ENCODE results near the gene LRIG1.

Gene LRIG1

DNA sequence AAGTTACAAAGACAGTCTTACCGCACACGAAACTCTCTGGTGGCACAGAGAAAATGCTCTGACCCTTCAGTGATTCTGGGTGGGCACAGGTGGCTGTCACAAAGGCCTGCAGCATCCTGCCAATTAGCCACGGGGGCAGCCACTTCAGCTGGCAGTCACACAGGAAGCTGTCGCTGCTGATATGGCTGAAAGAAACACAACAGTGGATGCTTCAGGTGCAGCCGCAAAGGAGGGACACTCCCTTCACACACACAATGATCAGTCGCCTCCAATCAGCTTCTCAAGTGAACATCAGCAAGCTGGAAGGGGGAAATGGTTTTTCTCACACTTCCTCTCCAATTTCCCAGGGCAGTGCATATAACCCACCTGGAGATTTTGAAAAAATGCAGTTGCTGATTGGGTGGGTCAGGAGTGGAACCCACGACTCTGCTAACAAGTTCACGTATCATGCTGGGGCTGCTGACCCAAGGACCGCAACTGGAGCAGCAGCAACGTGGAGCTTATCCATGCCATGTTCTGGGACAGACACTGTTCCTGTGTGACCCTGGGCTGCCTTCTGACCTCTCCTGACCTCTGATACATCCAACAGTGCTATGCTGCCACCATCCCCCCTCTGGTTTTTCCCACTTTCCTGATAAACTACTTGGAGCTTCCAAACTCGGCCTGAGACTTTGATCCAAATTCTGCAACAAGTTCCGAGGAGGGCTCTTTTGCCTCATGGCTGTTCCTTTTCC is 106.6 kb downstream of the LRIG1 start:
- Histone ChIP-seq H3K4me1 (peaks cover 25 to 99% (median 85%) of the 10 kb centered on the region in 10 experiments), H3K9ac (peak overlapping the region in 6 of 11 experiments; percentile 25 to 63 (median 57); a peak in 11 of 22 replicates), H3K27me3 (no peaks in the 10 kb centered on the region), H3K9me3 (replicated peaks in 1 of 11) (no peaks in the 10 kb centered on the region), H4K20me1 (peaks cover 0 to 70% (median 45%) of the 10 kb centered on the region in 11 experiments; a peak in 17 of 22 replicates), H3K27ac (peak overlapping the region in 6 of 11 experiments; percentile 26 to 72 (median 55); a peak in 11 of 22 replicates), H3K4me2 (peak overlapping the region; percentile 56 to 97 (median 85)), H3K36me3 (peaks cover 13 to 80% (median 64%) of the 10 kb centered on the region in 11 experiments), H3K4me3 (peak overlapping the region in 3 of 10 experiments; percentile 13 to 33 (median 28); a peak in 2 of 20 replicates)
- TF ChIP-seq Cebpa-rat (IDR thresholded peaks at IDR 0.05): no peak

DNA sequence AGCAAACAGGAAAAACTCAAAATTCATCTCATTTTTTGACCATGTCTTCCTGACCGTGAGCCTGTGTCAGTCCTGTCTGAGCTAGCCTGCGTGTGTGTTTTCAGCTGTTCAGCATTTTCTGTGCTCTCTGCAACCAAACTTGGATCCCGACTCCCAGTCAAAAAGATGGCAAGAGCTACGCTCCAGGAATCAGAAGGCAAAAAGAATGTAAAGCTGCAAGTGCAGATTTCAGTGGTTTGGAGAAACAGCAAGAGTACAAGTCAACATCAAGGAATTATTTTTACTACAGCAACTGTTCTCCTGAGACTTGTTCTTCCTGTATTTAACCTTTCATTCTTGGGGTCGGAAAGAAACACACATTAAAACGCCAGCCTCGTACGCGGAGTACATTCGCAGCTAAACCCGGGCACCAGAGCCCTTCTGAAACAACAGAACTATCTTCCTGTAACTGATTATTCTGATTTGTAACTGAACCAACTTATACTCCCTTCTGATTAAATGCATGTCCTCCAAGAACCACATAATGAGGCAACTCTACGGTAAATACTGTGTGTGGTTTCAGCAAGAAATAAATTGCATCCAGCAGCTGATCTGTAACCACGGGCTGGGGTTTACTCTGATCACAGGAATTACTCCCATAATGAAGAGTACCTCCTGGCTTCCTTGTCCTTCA is 107.4 kb downstream of the LRIG1 start:
- peak overlapping the region; percentile 56 to 97 (median 85) for H3K4me2 ChIP-seq
- H3K36me3 ChIP-seq: peaks cover 9 to 78% (median 61%) of the 10 kb centered on the region in 11 experiments
- H3K4me1 ChIP-seq: peaks cover 25 to 97% (median 82%) of the 10 kb centered on the region in 10 experiments
- peak overlapping the region in 5 of 10 experiments; percentile 6 to 34 (median 25); a peak in 6 of 20 replicates for H3K4me3 ChIP-seq
- H3K9ac ChIP-seq: peak overlapping the region in 7 of 11 experiments; percentile 25 to 63 (median 56); a peak in 13 of 22 replicates
- peak overlapping the region in 8 of 11 experiments; percentile 0 to 72 (median 47); a peak in 13 of 22 replicates for H3K27ac ChIP-seq
- H3K9me3 ChIP-seq (replicated peaks in 1 of 11): 0 out of 22 replicates have a peak, but pooled peaks cover 0 to 3% (median 0%) of the 10 kb centered on the region in 11 experiments
- peak in 1 of 11 experiments; percentile 70; a peak in 2 of 22 replicates for TF ChIP-seq Cebpa-rat (IDR thresholded peaks at IDR 0.05)
- H4K20me1 ChIP-seq: peaks cover 0 to 63% (median 38%) of the 10 kb centered on the region in 11 experiments; a peak in 17 of 22 replicates
- no peaks in the 10 kb centered on the region for H3K27me3 ChIP-seq

DNA sequence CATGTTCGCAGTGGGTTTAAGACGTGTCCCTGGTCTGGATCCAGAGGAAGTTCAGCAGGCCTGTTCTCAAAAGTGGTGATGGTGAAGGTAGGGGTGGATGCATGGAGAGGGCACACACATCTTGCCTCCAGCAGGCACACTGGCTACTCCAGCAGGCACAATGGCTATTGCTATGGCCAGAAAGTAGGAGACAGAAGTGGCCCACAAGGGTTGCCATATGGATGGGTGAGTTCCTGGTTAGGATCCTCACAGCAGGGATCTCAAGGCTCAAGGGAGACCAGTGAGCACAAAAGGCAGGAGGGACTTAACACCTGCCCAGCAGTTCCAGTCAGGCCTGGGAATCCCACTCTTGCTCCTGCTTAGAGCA is 107.9 kb downstream of the LRIG1 start:
- Histone ChIP-seq H3K4me3 (peak overlapping the region in 5 of 10 experiments; percentile 6 to 34 (median 25); a peak in 5 of 20 replicates), H3K27me3 (no peaks in the 10 kb centered on the region), H3K4me2 (peak overlapping the region; percentile 56 to 97 (median 85)), H3K9ac (peak overlapping the region in 7 of 11 experiments; percentile 25 to 63 (median 56); a peak in 12 of 22 replicates), H4K20me1 (peaks cover 0 to 57% (median 33%) of the 10 kb centered on the region in 11 experiments; a peak in 17 of 22 replicates), H3K36me3 (peaks cover 5 to 78% (median 61%) of the 10 kb centered on the region in 11 experiments), H3K27ac (peak overlapping the region in 8 of 11 experiments; percentile 0 to 72 (median 47); a peak in 13 of 22 replicates), H3K9me3 (replicated peaks in 1 of 11) (0 out of 22 replicates have a peak, but pooled peaks cover 0 to 4% (median 0%) of the 10 kb centered on the region in 11 experiments), H3K4me1 (peaks cover 25 to 97% (median 82%) of the 10 kb centered on the region in 10 experiments)
- no peak for TF ChIP-seq Cebpa-rat (IDR thresholded peaks at IDR 0.05)

DNA sequence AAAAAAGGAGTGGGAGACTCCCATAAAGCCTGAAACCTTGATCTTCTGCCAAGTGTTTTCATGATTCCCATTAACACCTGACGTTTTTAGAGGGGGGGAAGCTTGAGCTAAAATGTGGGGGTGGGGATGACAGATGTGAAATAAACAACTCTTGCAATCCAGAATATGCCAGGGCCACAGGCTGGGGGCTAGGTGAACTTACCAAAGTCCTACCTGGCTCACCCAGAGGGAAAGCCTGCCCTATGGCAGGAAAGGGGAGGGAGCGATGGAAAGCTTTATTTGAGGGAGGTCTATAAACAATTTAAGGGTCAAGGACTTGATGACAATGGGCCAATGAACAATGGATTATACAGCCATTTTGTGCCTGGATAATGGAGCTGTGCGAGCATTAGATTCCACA is 108.3 kb downstream of the LRIG1 start:
- Histone ChIP-seq H4K20me1 (peaks cover 0 to 55% (median 30%) of the 10 kb centered on the region in 11 experiments; a peak in 17 of 22 replicates), H3K4me3 (peak overlapping the region in 1 of 10 experiments; percentile 33; a peak in 1 of 20 replicates), H3K27ac (peak overlapping the region in 7 of 11 experiments; percentile 0 to 72 (median 53); a peak in 7 of 22 replicates), H3K9ac (peak overlapping the region in 2 of 11 experiments; percentile 62 to 63; a peak in 3 of 22 replicates), H3K4me1 (peaks cover 26 to 97% (median 82%) of the 10 kb centered on the region in 10 experiments), H3K27me3 (no peaks in the 10 kb centered on the region), H3K36me3 (peaks cover 4 to 74% (median 57%) of the 10 kb centered on the region in 11 experiments), H3K9me3 (replicated peaks in 1 of 11) (0 out of 22 replicates have a peak, but pooled peaks cover 0 to 4% (median 0%) of the 10 kb centered on the region in 11 experiments), H3K4me2 (peak overlapping the region in 10 of 11 experiments; percentile 60 to 97 (median 85); a peak in 19 of 22 replicates)
- no peak for TF ChIP-seq Cebpa-rat (IDR thresholded peaks at IDR 0.05)

DNA sequence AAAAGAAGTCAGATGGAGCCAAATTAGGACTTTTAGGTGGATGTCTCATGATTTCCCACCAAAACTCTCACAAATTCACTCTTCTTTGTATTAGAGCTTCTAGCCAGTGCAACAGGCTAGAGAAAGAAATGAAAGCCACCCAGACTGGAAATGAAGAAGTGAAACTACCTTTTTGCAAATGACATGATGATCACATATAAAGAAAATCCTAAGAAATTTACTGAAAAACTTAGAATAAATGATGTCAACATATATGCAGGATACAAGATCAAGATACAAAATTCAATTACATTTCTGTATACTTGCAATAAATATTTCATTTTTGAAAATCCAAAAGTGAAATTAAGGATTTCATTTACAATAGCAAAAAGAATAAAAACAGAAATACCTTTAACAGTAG is 110.8 kb downstream of the LRIG1 start:
- H3K4me2 ChIP-seq: peak overlapping the region in 8 of 11 experiments; percentile 11 to 51 (median 34); a peak in 10 of 22 replicates
- H3K36me3 ChIP-seq: peaks cover 2 to 68% (median 45%) of the 10 kb centered on the region in 11 experiments
- no peak for TF ChIP-seq Cebpa-rat (IDR thresholded peaks at IDR 0.05)
- H3K27ac ChIP-seq: no peak overlapping the region
- H3K9me3 ChIP-seq (replicated peaks in 1 of 11): peaks cover 0 to 10% (median 7%) of the 10 kb centered on the region in 11 experiments; a peak in 14 of 22 replicates
- H3K27me3 ChIP-seq: no peaks in the 10 kb centered on the region
- no peak overlapping the region for H3K9ac ChIP-seq
- H4K20me1 ChIP-seq: peaks cover 0 to 54% (median 47%) of the 10 kb centered on the region in 11 experiments; a peak in 16 of 22 replicates
- peaks cover 45 to 97% (median 83%) of the 10 kb centered on the region in 10 experiments for H3K4me1 ChIP-seq
- no peak overlapping the region for H3K4me3 ChIP-seq

DNA sequence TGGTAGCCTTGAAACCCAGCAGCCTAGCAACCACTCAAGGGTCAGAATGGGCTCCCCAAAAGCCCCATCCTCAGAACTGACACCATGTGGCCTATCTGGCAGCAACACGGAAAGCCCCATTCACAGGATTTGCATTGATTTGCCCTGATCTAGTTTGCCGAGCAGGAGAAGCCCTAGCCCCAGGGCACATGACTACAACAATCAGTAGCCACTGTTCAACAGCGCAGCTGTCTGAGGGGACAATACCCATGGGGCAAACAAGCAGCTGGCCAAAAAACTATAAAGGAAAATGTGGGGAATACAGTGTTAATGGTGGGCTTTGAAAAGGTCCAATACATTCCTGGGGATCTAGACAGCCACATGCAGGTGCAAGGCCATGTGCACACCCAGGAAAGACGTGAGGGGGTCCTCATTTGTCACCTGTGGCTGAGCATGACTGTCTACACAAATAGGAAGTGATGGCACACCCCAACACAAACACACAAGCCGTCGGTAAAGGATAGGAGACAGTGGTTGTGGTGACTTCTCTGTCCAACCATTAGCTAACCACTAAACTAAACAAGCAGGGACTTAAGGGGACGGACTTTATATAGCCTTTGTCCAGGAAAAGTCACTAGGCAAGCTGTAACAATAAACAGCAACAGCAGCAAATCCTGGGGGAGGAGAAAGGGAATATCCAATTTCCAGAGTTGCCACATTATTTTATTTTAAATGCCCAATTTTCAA is 113.7 kb downstream of the LRIG1 start:
- Histone ChIP-seq H3K36me3 (peaks cover 31 to 78% (median 63%) of the 10 kb centered on the region in 11 experiments), H3K9me3 (replicated peaks in 1 of 11) (peaks cover 0 to 16% (median 12%) of the 10 kb centered on the region in 11 experiments; a peak in 14 of 22 replicates), H3K27me3 (no peaks in the 10 kb centered on the region), H3K9ac (peak overlapping the region in 7 of 11 experiments; percentile 7 to 70 (median 46); a peak in 11 of 22 replicates), H4K20me1 (peaks cover 0 to 59% (median 46%) of the 10 kb centered on the region in 11 experiments; a peak in 16 of 22 replicates), H3K4me2 (peak overlapping the region; percentile 60 to 97 (median 87)), H3K27ac (peak overlapping the region in 9 of 11 experiments; percentile 12 to 75 (median 60); a peak in 16 of 22 replicates), H3K4me1 (peaks cover 25 to 73% (median 54%) of the 10 kb centered on the region in 10 experiments), H3K4me3 (peak overlapping the region in 4 of 10 experiments; percentile 19 to 44 (median 34); a peak in 6 of 20 replicates)
- TF ChIP-seq Cebpa-rat (IDR thresholded peaks at IDR 0.05): no peak

DNA sequence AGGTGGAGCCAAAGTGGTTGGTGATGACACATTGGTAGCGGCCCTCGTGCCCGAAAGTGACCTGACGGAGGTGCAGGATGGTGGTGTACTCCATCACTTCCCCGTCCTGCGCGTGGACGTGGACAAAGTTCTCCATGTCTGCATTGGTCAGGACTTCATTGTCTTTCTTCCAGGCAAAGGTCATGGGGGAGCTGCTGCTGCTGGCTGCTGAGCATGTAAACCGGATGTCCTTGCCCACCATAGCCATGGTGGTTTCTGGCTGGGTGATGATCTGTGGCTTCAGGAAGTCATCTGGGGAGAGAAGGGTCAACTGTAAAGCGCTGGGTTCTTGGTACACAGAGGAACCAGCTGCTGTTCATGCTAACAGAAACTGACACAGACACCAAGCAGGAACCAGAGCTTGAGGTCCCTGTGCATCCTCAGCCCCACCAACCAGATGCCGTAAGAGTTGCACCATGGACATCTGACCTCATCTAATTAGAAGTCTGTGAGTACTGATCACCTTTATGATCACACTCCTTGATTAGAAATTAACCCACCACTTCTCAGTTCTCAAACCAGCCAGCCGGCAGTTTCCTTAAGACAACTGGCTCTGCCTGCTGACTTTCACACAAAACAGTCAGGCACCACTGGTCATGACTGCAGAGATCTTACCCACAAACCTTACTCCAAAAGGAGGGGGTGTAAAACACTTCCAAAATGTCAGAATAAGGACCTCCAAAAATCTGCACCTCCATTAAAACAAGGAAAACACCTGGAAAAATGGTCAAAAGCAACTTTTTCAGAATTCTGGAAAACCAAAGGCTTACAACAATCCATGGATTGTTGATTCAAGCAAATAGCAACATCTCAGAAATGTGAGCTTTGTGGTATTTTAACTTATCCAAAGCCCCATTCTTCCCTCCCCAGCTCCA is 114.6 kb downstream of the LRIG1 start:
- peak overlapping the region in 4 of 10 experiments; percentile 19 to 44 (median 34); a peak in 6 of 20 replicates for H3K4me3 ChIP-seq
- peak overlapping the region in 8 of 11 experiments; percentile 7 to 70 (median 42); a peak in 10 of 22 replicates for H3K9ac ChIP-seq
- H3K4me2 ChIP-seq: peak overlapping the region; percentile 60 to 97 (median 87)
- peak overlapping the region in 9 of 11 experiments; percentile 34 to 75 (median 60); a peak in 16 of 22 replicates for H3K27ac ChIP-seq
- peaks cover 0 to 16% (median 12%) of the 10 kb centered on the region in 11 experiments; a peak in 14 of 22 replicates for H3K9me3 ChIP-seq (replicated peaks in 1 of 11)
- H3K4me1 ChIP-seq: peaks cover 25 to 66% (median 51%) of the 10 kb centered on the region in 10 experiments
- H4K20me1 ChIP-seq: peaks cover 0 to 67% (median 48%) of the 10 kb centered on the region in 11 experiments; a peak in 17 of 22 replicates
- 0 out of 22 replicates have a peak, but pooled peaks of 1 of the 11 experiments have one; percentile 17 for TF ChIP-seq Cebpa-rat (IDR thresholded peaks at IDR 0.05)
- no peaks in the 10 kb centered on the region for H3K27me3 ChIP-seq
- H3K36me3 ChIP-seq: peaks cover 39 to 78% (median 63%) of the 10 kb centered on the region in 11 experiments
